CD4-positive, alpha-beta memory T cell (primary cell): ENCODE measurements around the gene HSPA4. TPM values are rescaled to one million over a fixed set of nuclear protein-coding genes. Genes with fewer than 3 reads are reported as not detected.

ENCODE experiments used
- CTCF ChIA-PET: fragments of 350-600 bp; sonication (Branson Sonifier 250); formaldehyde crosslinking; loops from one replicate; lab custom pipeline; 2021; ENCODE audit warnings: inconsistent platforms; ENCODE audit not compliant: partially characterized antibody; lab: Charles Lee
- POLR2A ChIA-PET: fragments of 350-600 bp; sonication (Branson Sonifier 250); formaldehyde crosslinking; loops from one replicate; lab custom pipeline; 2021; ENCODE audit not compliant: partially characterized antibody; lab: Charles Lee
- DNase-seq, 5 donors: peaks; one replicate each; pipeline versions ENCODE4 v3.0.0 to v3.0.0-alpha.2; 2020 to 2022; ENCODE audit warnings: mixed read lengths in 1 of 5
- H3K27ac ChIP-seq: one replicate; pipeline ENCODE4 v1.7.0; 2013; ENCODE audit warnings: low read depth, low read length
- H3K27me3 ChIP-seq: 2 replicates; pipeline ENCODE4 v1.7.0; 2013; ENCODE audit warnings: mild to moderate bottlenecking, low read length, moderate library complexity; ENCODE audit not compliant: insufficient read depth
- H3K36me3 ChIP-seq: 2 replicates; pipeline ENCODE4 v1.7.0; 2013; ENCODE audit warnings: mild to moderate bottlenecking, low read length, moderate library complexity; ENCODE audit not compliant: insufficient read depth
- H3K4me1 ChIP-seq: 2 replicates; pipeline ENCODE4 v1.7.0; 2013; ENCODE audit warnings: mild to moderate bottlenecking, low read length, moderate library complexity; ENCODE audit not compliant: insufficient read depth
- H3K4me3 ChIP-seq, 2 donors: one replicate each; pipeline ENCODE4 v1.7.0; 2013; ENCODE audit warnings: low read length in 2 of 2, mild to moderate bottlenecking in 1 of 2
- H3K9me3 ChIP-seq, 2 donors: one replicate each; pipeline ENCODE4 v1.7.0; 2013; ENCODE audit warnings: low read length in 2 of 2, control low read depth in 1 of 2; ENCODE audit not compliant: control insufficient read depth in 1 of 2
- H3K27ac Mint-ChIP-seq, 7 donors: one replicate each; pipeline ENCODE4 v1.8.0; 2020 to 2021; ENCODE audit warnings: mixed read lengths in 7 of 7, mild to moderate bottlenecking in 6 of 7, inconsistent platforms in 3 of 7, moderate library complexity in 3 of 7
- H3K27me3 Mint-ChIP-seq, 2 donors: one replicate each; pipeline ENCODE4 v1.8.0; 2020 to 2021; ENCODE audit warnings: mixed read lengths in 2 of 2
- H3K36me3 Mint-ChIP-seq, 2 donors: one replicate each; pipeline ENCODE4 v1.8.0; 2020 to 2021; ENCODE audit warnings: mixed read lengths in 2 of 2, inconsistent platforms in 1 of 2, mild to moderate bottlenecking in 1 of 2
- H3K4me1 Mint-ChIP-seq, 4 donors: one replicate each; pipeline ENCODE4 v1.8.0; 2020 to 2021; ENCODE audit warnings: mixed read lengths in 4 of 4, mild to moderate bottlenecking in 1 of 4
- H3K4me3 Mint-ChIP-seq, 8 donors: one replicate each; pipeline ENCODE4 v1.8.0; 2020 to 2021; ENCODE audit warnings: mixed read lengths in 8 of 8, mild to moderate bottlenecking in 7 of 8, moderate library complexity in 6 of 8, inconsistent platforms in 3 of 8
- H3K9me3 Mint-ChIP-seq, 8 donors: one replicate each; pipeline ENCODE4 v1.8.0; 2020 to 2021; ENCODE audit warnings: mixed read lengths in 8 of 8, mild to moderate bottlenecking in 5 of 8, inconsistent platforms in 3 of 8, moderate library complexity in 1 of 8
- intact Hi-C: fragments of 100-400 bp; cut with micrococcal nuclease; formaldehyde crosslinking; loops from one replicate; pipeline ENCODE4 v1.15.1; 2023
- polyA plus RNA-seq, 2 donors: library from polyadenylated mRNA; unstranded; fragments of 300-500 nt; fragmentation: Illumina TruSeq; gene quantifications; one replicate each; pipeline ENCODE4 v1.2.3, GENCODE V29; 2021
- total RNA-seq, 2 experiments: library from RNA; stranded (reverse); gene quantifications; one replicate each; pipeline ENCODE4 v1.2.3, GENCODE V29; 2021

HSPA4 gene
- total and polyA plus RNA-seq, 4 experiments from 2014 or later, result 32.2 to 58.1 (median 50.5) TPM

DNA sequence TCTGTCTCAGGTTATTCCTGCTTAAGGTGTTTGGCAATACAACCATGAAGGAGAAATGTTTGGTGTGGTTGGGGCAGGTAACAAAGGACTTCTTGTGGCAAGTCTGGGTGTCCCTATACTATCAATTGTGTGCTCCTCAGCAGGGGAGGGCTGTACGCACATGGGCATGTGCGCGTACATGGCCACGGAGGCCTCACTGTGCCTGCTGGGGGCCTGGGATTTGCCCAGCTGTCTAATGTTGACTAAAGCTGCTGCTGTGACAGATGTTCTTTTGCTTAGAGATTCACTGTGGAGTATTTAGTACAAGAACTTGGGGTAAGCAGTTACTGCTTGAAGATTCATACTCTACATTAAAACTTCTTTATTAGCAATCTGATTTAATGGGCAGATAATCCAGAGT lies 97.5 kb downstream of the HSPA4 start:
- Histone ChIP-seq H3K36me3 (no peaks in the 10 kb centered on the region), H3K9me3 (no peaks in the 10 kb centered on the region), H3K4me3 (no peak overlapping the region), H3K4me1 (peaks cover 15% of the 10 kb centered on the region), H3K27me3 (no peaks in the 10 kb centered on the region), H3K27ac (no peak overlapping the region)
- Mint-ChIP-seq H3K36me3 (no peaks in the 10 kb centered on the region), H3K4me1 (peaks cover 11 to 19% (median 17%) of the 10 kb centered on the region in 4 donors), H3K9me3 (peaks cover 0 to 2% (median 0%) of the 10 kb centered on the region in 8 donors), H3K27me3 (no peaks in the 10 kb centered on the region), H3K27ac (no peak overlapping the region), H3K4me3 (no peak overlapping the region)
- intact Hi-C loops, result no loop called here
- DNase-seq, result no peak
- ChIA-PET CTCF (no interaction called here), POLR2A (interaction anchor here (1.0 kb wide), 1 partner anchor 11 kb away, joined by 3 read pairs; no protein-coding TSS in a partner anchor)

DNA sequence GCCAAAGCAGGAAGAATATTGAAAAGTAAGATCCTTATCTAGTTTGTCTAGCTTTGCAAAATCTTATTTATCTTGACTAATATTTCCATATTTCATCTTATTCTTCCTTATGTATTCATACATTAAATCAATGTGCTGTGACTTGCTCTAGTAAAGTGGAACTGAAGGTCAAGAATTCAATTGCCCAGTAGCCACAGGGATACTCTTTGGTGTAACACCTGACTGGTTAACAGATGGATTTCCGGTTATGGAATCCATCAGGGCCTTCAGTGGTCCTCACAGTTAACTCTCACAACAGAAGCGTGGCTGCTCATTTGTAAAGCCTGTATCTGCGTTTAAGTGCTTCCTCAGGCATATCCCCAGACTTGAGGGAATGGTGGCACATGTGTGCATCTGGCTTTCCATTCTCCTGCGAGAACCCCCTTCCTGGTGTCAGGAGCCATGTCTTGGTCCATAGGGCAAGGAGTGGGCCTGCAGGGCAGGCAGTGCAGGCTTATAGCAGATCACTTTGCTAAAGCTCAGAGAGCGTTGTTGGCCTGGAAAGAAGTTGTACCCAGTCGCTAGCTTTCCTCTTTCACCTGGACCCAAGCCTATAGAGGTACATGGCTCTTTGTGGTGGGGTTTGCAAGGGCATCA lies 99.2 kb downstream of the HSPA4 start:
- H3K4me1 ChIP-seq, result peaks cover 15% of the 10 kb centered on the region
- no peak overlapping the region for H3K27ac Mint-ChIP-seq
- DNase-seq, result no peak
- no peak overlapping the region for H3K27ac ChIP-seq
- H3K27me3 Mint-ChIP-seq, result no peaks in the 10 kb centered on the region
- H3K27me3 ChIP-seq, result no peaks in the 10 kb centered on the region
- no peaks in the 10 kb centered on the region for H3K36me3 ChIP-seq
- POLR2A ChIA-PET, result no interaction called here
- no peak overlapping the region for H3K4me3 Mint-ChIP-seq
- H3K4me3 ChIP-seq, result no peak overlapping the region
- H3K9me3 Mint-ChIP-seq, result no peaks in the 10 kb centered on the region
- H3K9me3 ChIP-seq, result no peaks in the 10 kb centered on the region
- H3K36me3 Mint-ChIP-seq, result no peaks in the 10 kb centered on the region
- CTCF ChIA-PET, result interaction anchor here (0.7 to 1.6 kb wide), 3 partner anchors 40 to 162 kb away, joined by 3 to 6 read pairs (median 3); no protein-coding TSS in a partner anchor
- intact Hi-C loops, result no loop called here
- peaks cover 11 to 19% (median 17%) of the 10 kb centered on the region in 4 donors for H3K4me1 Mint-ChIP-seq

DNA sequence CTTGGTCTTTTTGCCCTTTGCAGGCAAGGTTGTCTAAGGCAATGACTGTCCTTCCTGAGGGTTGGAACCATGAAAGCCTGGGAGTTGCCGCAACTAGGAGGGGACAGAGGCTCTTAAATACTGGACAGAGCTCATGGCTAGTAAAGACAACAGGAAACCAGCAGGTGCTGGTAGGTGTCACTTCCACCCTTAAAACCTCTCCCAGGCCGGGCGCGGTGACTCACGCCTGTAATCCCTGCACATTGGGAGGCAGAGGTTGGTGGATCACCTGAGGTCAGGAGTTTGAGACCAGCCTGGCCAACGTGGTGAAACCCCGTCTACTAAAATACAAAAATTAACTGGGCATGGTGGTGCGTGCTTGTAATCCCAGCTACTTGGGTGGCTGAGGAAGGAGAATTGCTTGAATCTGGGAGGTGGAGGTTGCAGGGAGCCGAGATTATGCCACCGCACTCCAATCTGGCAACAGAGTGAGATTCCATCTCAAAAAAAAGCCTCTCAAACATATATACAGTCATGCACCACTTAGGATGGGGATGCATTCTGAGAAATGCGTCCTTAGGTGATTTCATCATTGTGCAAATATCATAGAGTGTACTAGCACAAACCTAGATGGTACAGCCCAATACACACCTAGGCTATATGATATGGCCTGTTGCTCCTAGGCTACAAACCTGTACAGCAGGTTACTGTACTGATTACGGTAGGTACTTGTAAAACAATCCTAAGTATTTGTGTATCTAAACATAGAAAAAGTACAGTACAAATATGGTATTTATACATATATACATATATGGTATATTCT lies 102.7 kb downstream of the HSPA4 start:
- no peak for DNase-seq
- H3K9me3 Mint-ChIP-seq, result peaks cover 0 to 4% (median 0%) of the 10 kb centered on the region in 8 donors
- H3K27ac ChIP-seq, result no peak overlapping the region
- ChIA-PET POLR2A (no interaction called here), CTCF (no interaction called here)
- no peaks in the 10 kb centered on the region for H3K9me3 ChIP-seq
- no peak overlapping the region for H3K27ac Mint-ChIP-seq
- no peaks in the 10 kb centered on the region for H3K36me3 ChIP-seq
- H3K4me3 ChIP-seq, result no peak overlapping the region
- intact Hi-C loops, result no loop called here
- H3K4me1 ChIP-seq, result no peaks in the 10 kb centered on the region
- no peaks in the 10 kb centered on the region for H3K36me3 Mint-ChIP-seq
- no peaks in the 10 kb centered on the region for H3K4me1 Mint-ChIP-seq
- H3K27me3 ChIP-seq, result no peaks in the 10 kb centered on the region
- no peaks in the 10 kb centered on the region for H3K27me3 Mint-ChIP-seq
- no peak overlapping the region for H3K4me3 Mint-ChIP-seq

DNA sequence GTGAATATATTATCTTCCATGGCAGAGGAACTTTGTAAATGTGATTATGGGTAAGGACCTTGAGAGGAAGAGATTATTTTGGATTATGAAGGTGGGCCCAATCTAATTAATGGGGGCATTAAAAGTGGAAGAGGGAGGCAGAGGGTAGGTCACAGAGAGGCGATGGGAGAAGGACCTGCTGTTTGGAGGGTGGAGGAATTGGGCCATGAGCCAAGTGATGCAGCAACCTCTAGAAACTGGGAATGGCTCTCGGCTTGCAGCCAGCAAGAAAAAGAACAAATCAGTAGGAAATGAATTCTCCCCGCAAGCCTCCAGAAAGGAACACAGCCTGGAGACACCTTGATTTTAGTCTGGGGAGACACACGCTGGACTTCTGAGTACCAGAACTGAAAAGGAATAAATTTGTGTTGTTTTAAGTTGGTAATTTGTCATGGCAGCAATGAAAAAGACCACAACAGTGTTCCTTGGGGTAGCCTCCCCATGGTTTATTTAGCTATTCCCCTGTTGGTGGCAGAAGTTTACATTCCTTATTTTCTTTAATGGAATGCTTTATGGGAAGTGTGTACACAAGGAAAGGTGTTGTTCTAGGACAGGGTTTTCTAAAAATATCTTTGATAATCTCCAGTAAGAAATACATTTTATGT lies 103.6 kb downstream of the HSPA4 start:
- CTCF ChIA-PET, result no interaction called here
- H3K4me1 Mint-ChIP-seq, result peaks cover 0 to 2% (median under 1%) of the 10 kb centered on the region in 4 donors
- DNase-seq, result no peak
- no peaks in the 10 kb centered on the region for H3K36me3 ChIP-seq
- no peak overlapping the region for H3K4me3 Mint-ChIP-seq
- peak overlapping the region in 1 of 7 donors; percentile 52 for H3K27ac Mint-ChIP-seq
- H3K9me3 ChIP-seq, result no peaks in the 10 kb centered on the region
- H3K36me3 Mint-ChIP-seq, result no peaks in the 10 kb centered on the region
- POLR2A ChIA-PET, result no interaction called here
- no peak overlapping the region for H3K27ac ChIP-seq
- no peaks in the 10 kb centered on the region for H3K27me3 Mint-ChIP-seq
- H3K9me3 Mint-ChIP-seq, result peaks cover 0 to 4% (median 0%) of the 10 kb centered on the region in 8 donors
- H3K4me1 ChIP-seq, result no peaks in the 10 kb centered on the region
- intact Hi-C loops, result no loop called here
- H3K4me3 ChIP-seq, result no peak overlapping the region
- no peaks in the 10 kb centered on the region for H3K27me3 ChIP-seq

Other genes with a start within 250 kb of the HSPA4 start
- gene SOWAHA, start 238.7 kb upstream of the HSPA4 start, total RNA-seq, result not detected
- under 1 TPM in 1 of 2 donors, not detected in 1; 0.06 TPM for gene SOWAHA, start 238.7 kb upstream of the HSPA4 start, polyA plus RNA-seq
- gene SHROOM1, start 221.4 kb upstream of the HSPA4 start, total RNA-seq, result under 1 TPM in 1 of 2 experiments, not detected in 1; 0.49 TPM
- gene SHROOM1, start 221.4 kb upstream of the HSPA4 start, polyA plus RNA-seq, result not detected
- gene GDF9, start 185.5 kb upstream of the HSPA4 start, total RNA-seq, result 1 to 10 TPM; 1.1 to 1.9 TPM
- under 1 TPM; 0.13 to 0.30 TPM for gene GDF9, start 185.5 kb upstream of the HSPA4 start, polyA plus RNA-seq
- 100 to 1,000 TPM; 124 to 127 TPM for gene UQCRQ, start 185.4 kb upstream of the HSPA4 start, total RNA-seq
- gene UQCRQ, start 185.4 kb upstream of the HSPA4 start, polyA plus RNA-seq, result 100 to 1,000 TPM; 471 to 536 TPM
- 1 to 10 TPM; 8.1 to 8.8 TPM for gene LEAP2, start 178.3 kb upstream of the HSPA4 start, total RNA-seq
- 1 to 10 TPM; 1.1 to 1.6 TPM for gene LEAP2, start 178.3 kb upstream of the HSPA4 start, polyA plus RNA-seq
- 10 to 100 TPM; 60.4 to 61.6 TPM for gene AFF4, start 88.4 kb upstream of the HSPA4 start, total RNA-seq
- 10 to 100 TPM; 14.1 to 24.0 TPM for gene AFF4, start 88.4 kb upstream of the HSPA4 start, polyA plus RNA-seq
- 10 to 100 TPM; 20.1 to 20.6 TPM for gene ZCCHC10, start 25.5 kb upstream of the HSPA4 start, total RNA-seq
- 10 to 100 TPM; 46.8 to 50.2 TPM for gene ZCCHC10, start 25.5 kb upstream of the HSPA4 start, polyA plus RNA-seq